ENCODE measurements around the gene RAD23B.

The RAD23B gene

GRCh38 chr9:107269254-107269653 is 13.8 kb upstream of the RAD23B start:
- DNase-seq (ENCODE audit: low read depth in 2 of 2): no peak

GRCh38 chr9:107269681-107270080 is 13.4 kb upstream of the RAD23B start:
- no peak for DNase-seq (ENCODE audit: low read depth in 2 of 2)

DNA sequence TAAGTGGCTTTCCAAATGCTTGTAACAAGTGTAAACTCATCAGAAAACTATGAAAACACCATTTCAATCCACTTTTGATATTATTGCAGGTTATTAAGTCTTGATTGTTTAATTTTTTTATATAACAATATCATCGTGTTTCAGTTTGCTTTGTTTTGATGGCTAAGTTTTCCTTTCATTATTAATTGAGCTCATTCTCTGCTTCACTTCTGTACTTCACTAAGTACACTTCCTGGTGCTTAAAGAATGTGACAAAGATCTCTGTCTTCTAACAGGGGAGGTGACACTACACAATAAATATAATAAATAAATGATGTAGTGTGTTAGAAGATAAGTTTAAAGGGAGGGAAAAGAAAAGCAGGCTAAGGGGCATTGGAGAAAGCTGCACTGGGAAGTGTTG is 13.0 kb upstream of the RAD23B start:
- DNase-seq (ENCODE audit: low read depth in 2 of 2): no peak

GRCh38 chr9:107270580-107270979 is 12.5 kb upstream of the RAD23B start:
- DNase-seq (ENCODE audit: low read depth in 2 of 2): no peak

DNA sequence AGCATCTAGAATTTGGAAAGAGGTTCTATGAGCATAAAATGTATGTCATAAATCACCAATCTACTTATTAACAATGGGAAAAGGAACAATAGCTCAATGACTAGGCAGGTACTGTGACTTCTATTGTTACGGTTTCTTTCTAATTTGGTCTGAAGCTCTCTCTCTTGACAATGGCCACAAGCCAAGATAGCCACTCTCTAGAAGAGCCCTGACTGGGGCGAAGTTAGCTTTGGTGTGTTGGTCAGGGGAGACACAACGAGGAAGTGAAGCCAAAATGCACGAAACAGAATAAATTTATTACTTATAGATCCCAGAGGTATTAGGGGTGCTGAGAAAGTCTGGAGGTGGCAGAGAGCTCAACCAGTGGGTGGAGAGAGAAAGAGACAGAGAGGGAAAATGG is 9.4 kb upstream of the RAD23B start:
- DNase-seq (ENCODE audit: low read depth in 2 of 2): no peak

DNA sequence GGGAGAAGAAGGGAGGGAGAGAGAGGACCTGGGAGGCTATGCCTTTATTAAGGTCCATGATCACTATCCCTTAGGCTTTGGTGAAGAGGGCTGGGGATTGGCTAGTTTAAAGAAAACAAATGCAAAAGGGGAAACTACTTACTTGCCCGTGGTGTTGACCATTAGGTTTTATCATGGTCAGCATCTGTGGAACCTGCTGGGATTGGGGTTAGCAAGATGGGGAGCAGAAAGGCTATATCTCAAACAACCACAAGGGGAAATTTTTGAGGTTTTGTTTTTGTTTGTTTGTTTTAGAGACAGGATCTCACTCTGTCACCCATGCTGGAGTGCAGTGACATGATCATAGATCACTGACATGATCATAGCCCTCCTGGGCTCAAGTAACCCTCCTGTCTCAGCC is 9.0 kb upstream of the RAD23B start:
- no peak for DNase-seq (ENCODE audit: low read depth in 2 of 2)

- no peak for DNase-seq (ENCODE audit: low read depth in 2 of 2)
Measured at GRCh38 chr9:107274953-107275422, 8.1 kb upstream of the RAD23B start.

DNA sequence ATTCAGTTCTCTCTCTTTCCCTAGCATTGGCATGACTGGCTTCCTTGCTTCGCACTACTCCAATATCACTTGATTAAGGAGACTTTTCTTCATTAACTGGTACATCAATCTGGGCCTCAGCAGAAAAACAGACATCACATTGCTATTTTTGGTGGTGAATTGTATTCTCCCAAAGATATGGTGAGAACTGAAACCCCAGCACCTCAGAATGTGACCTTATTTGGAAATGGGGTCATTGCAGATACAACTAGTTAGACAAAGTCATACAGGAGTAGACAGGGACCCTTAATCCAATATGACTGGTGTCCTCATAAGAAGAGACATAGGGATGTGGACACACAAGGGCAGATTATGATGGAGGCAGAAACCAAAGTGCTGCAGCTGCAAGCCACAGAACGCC is 7.5 kb upstream of the RAD23B start:
- no peak for DNase-seq (ENCODE audit: low read depth in 2 of 2)

- DNase-seq (ENCODE audit: low read depth in 2 of 2): no peak
Measured at GRCh38 chr9:107276966-107277710, 5.9 kb upstream of the RAD23B start.

DNA sequence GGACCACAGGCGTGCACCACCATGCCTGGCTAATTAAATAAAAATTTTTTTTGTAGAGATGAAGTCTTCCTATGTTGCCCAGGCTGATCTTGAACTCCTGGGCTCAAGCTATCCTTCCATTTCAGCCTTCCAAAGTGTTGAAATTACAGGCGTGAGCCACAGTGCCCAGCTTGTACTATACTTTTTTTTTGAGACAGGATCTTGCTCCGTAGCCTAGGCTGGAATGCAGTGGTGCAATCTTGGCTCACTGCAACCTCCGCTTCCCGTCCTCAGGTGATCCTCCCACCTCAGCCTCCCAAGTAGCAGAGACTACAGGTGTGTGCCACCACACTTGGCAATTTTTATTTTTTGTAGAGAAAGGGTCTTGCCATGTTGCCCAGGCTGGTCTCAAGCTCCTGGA is 5.3 kb upstream of the RAD23B start:
- DNase-seq (ENCODE audit: low read depth in 2 of 2): no peak

- DNase-seq (ENCODE audit: low read depth in 2 of 2): no peak
Measured at GRCh38 chr9:107279086-107279485, 4.0 kb upstream of the RAD23B start.

GRCh38 chr9:107280543-107280942 is 2.5 kb upstream of the RAD23B start:
- DNase-seq (ENCODE audit: low read depth in 2 of 2): no peak

GRCh38 chr9:107281184-107281583 is 1.9 kb upstream of the RAD23B start:
- DNase-seq (ENCODE audit: low read depth in 2 of 2): no peak

DNA sequence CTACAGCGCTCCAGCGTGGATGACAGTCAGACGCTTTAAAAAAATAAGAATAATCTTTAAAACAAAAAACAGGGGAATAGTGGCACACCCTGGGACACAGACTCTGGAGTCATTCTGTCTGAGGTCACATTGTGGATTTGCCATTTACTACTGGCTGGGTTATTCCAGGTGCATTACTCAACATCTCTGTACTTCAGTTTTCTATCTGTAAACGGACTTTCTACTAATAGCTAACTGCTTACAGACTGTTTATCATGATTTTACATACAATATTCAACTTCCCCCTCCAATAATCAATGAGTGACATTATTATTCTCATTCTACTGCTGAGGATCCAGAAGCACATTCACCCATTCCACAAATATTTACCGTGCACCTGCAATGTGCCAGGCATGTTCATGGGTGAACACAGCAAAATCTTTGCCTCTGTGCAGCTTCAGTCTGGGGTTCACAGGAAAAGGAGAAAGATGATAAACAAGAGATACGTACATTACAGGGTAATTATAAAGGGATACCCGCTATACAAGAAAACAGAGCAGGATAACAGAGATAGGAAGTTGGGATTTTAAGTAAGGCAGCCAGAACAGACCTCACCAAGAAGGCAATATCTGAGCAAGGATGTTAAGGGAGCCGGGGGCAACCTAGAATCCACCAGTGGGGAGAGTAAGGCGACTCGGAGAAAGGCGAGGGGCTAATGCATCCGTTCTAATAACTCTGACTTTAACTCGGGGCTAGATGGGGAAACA is 984 bp upstream of the RAD23B start:
- DNase-seq (ENCODE audit: low read depth in 2 of 2): no peak

DNA sequence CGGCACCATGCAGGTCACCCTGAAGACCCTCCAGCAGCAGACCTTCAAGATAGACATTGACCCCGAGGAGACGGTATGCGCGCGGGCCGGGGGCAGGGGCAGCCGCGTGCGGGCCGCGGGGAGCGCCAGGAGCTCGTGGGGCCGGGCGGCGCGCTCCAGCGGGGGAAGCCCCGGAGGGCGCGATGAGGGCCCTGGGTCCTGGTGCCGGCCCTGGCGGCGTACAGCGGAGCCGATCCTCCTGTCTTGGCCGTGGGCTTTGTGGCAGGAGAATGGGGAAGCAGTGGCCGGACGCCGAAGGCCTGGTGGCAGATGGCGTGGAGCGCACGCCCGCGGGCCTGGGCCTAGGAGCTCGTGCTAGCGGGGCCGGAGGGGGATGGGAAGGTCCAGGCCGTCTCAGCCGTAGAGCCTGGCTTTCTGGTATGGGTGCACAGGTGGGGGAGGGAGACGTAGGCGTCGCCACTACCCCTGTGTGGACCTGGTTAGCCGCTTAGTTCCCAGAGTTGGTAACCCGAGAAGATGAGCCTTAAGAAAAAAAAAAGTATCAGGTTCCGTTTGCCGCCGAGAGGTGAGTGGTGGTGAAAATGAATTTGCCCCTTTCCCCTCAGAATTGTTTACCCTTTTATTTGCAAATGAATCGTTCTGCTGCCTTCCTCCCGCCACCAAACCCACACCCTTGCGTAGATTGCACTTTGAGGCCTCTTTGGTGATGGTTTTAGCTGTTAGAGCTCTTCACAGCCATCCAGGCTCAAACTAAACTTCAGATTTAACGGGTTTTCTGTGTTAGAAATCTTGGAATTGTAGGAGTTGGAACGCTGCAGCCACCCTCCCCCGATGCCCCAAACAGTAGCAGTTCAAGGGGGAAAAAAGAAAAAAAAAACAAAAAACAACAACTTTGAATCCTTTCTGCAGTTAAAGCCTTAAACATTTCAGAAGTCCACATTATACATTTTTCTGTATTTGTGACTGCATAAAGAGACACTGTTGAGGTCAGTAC is 841 bp downstream of the RAD23B start:
- DNase-seq (ENCODE audit: low read depth in 2 of 2): peak; percentile 38 to 53

DNA sequence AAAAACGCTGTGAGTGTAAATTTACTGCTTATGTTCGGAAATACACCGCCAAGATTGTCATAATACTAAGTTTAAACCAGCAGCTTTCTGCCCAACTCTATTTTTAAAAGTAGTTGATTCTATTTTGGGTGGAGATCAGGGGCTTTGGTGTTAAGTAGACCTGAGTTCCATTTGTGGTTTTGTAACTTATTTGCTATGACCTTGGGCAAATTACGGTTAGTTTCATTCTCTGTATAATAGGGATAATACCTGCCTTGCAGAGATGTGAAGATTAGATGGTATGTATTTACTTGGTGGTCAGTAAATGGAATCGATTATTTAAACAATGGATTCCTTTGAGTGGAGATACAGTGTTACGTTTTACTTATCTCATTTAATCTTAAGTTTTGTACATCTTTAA is 1.6 kb downstream of the RAD23B start:
- DNase-seq (ENCODE audit: low read depth in 2 of 2): no peak

GRCh38 chr9:107285286-107285685 is 2.2 kb downstream of the RAD23B start:
- no peak for DNase-seq (ENCODE audit: low read depth in 2 of 2)

DNA sequence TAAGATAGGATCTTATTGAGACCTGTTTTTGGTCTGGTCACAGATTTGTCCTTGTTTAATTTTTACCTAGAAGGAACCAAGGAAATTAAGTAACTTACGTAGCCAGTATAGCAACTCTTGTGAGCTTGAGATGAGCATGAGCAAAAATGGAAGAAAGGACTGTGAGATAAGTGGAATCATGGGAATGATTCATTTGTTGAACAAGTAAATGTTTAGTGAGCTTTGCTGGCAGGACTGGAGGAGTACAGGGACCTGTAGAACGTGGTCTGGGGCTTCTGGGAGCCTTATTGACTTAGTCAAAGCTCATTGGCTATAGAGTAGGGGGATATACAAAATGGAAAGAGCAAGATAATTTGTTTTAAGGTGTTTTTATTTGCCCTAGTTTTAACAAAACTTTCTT is 3.0 kb downstream of the RAD23B start:
- no peak for DNase-seq (ENCODE audit: low read depth in 2 of 2)

DNA sequence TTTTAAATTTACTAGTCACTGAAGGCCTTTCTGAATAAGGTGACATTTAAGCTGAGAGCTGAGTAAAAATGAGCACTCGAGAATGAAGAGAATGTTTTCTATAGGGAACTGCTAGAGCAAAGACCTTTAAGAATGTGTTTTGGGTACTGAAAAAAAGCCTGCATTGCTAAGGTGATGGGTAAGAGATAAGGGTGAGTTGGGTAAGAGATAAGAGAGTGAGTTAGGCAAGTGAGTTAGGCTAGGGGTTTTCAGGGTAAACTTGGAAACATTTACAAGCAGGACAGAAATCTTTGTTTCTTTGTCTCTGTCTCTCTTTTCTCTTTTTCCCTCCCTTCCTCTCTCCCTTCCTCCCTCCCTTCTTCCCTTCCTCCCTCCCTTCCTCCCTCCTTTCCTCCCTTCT is 5.6 kb downstream of the RAD23B start:
- DNase-seq (ENCODE audit: low read depth in 2 of 2): no peak

DNA sequence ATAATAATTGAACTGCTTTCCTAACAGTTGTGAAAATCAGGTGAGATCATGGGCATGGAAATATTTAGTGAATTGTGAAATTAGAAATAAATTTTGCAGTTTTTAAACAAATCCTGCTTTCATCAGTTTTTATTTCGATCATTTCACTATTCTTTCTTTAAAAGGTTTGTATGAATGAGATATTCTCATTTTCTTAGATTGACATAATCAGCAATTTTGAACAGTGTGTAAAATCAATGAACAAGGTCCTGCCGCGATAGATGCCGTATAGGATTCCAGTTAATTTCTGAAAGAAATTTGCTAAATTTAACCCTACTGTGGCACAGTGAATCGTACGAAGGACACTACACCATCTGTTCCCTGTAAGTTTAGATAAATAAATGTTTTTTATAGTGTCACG is 7.5 kb downstream of the RAD23B start:
- DNase-seq (ENCODE audit: low read depth in 2 of 2): no peak

DNA sequence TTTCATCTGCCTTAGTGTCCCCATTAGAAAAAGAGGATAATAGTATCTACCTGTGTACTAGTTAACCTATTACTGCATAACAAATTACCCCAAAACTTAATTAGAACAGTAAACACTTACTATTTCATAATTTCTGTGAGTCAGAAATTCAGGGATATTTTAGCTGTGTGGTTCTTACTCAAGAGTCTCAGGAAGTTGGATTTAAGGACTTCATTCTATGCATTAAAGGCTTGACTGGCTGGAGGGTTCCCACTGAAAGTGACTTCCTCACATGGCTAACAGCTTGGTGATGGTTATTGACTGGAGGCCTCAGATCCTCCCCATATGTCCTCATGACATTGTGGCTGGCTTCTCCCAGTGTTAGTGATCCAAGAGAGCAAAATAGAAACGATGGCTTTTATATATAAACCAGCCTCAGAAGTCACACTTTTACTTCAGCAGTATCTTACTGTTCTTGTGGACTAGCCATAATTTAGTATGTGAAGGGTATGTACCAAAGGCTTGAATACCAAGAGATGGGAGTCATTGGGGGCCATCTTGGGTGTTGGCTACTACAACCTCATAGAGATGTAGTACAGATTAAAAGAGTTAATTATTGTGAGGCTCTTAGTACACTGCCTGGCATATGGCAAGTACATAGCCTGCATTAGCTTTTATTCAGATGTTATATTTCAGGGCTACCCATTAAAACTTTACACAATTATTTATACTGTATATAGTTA is 9.9 kb downstream of the RAD23B start:
- DNase-seq (ENCODE audit: low read depth in 2 of 2): no peak

All from stimulated activated CD8-positive, alpha-beta memory T cell treated with anti-CD3 and anti-CD28 coated beads, Interleukin-7, amount 100 ng/mL, for 4 hours (primary cell).